Measurements from ENCODE around the gene SNX9. TPM values are rescaled to one million over a fixed set of nuclear protein-coding genes. Genes with fewer than 3 reads are reported as not detected.

Gene SNX9
- total RNA-seq, 1 experiment from 2014 or later = 31.3 TPM

GRCh38 chr6:157791450-157791849 is 31.6 kb upstream of the SNX9 start:
- H3K79me1 ChIP-seq (ENCODE audit: insufficient read depth, low read depth, low read length, poor library complexity, severe bottlenecking) = no peaks in the 10 kb centered on the region
- H3K27ac ChIP-seq (ENCODE audit: insufficient read length, low read depth, low read length) = no peak overlapping the region
- no peak overlapping the region for H4K5ac ChIP-seq (ENCODE audit: insufficient read length, low read depth, low read length)
- Mint-ChIP-seq H3K4me3 (no peak overlapping the region), H3K4me1 (no peaks in the 10 kb centered on the region), H3K9me3 (peaks cover 0 to 2% of the 10 kb centered on the region in 2 experiments; a peak in 1 of 5 replicates), H3K36me3 (ENCODE audit: insufficient read depth in 1 of 3, low read depth in 3 of 3) (peaks cover 0 to 2% (median 0%) of the 10 kb centered on the region in 3 experiments; a peak in 1 of 7 replicates), H3K27ac (no peak overlapping the region), H3K27me3 (ENCODE audit: low read depth) (peaks cover 2% of the 10 kb centered on the region; the same call in 1 of the 2 replicates)
- no peak overlapping the region for H3K56ac ChIP-seq (ENCODE audit: insufficient read length, low read depth, low read length)
- H3K9me3 ChIP-seq (ENCODE audit: control insufficient read depth, low read depth, low read length) = no peaks in the 10 kb centered on the region
- no peak overlapping the region for H2BK20ac ChIP-seq (ENCODE audit: low read depth, low read length, poor library complexity, severe bottlenecking)
- WGBS (ENCODE audit: extremely low coverage, insufficient read length, low lambda C conversion rate) = no CpG with 5 or more reads among the region's 2 CpGs
- no peak overlapping the region for H3K18ac ChIP-seq (ENCODE audit: insufficient read length, low read depth, low read length)
- no peak overlapping the region for H4K91ac ChIP-seq (ENCODE audit: insufficient read length, low read depth, low read length)
- no peak overlapping the region for H2AK5ac ChIP-seq (ENCODE audit: insufficient read length, low read length)
- H3K4me1 ChIP-seq (ENCODE audit: insufficient read depth, low read length) = no peaks in the 10 kb centered on the region; the same call in 1 of the 2 replicates
- H4K20me1 ChIP-seq (ENCODE audit: control insufficient read depth, insufficient read depth, insufficient read length) = no peaks in the 10 kb centered on the region
- no peak overlapping the region for H3K9ac ChIP-seq (ENCODE audit: extremely low read depth, insufficient read length, low read length)
- H3K4me2 ChIP-seq (ENCODE audit: insufficient read depth, insufficient read length, low read length) = no peak overlapping the region
- H3K27me3 ChIP-seq (ENCODE audit: insufficient read depth, low read length) = no peaks in the 10 kb centered on the region
- H2BK120ac ChIP-seq (ENCODE audit: low read depth, low read length, poor library complexity, severe bottlenecking) = no peak overlapping the region
- H3K23ac ChIP-seq (ENCODE audit: insufficient read length, low read depth, low read length) = no peak overlapping the region
- H2BK12ac ChIP-seq (ENCODE audit: insufficient read length, low read depth, low read length) = no peak overlapping the region
- no peak for TF ChIP-seq CTCF (conservative IDR thresholded peaks at IDR 0.05)
- H2AFZ ChIP-seq (ENCODE audit: low read length) = no peak overlapping the region
- no peak overlapping the region for H3K4ac ChIP-seq (ENCODE audit: low read depth, low read length)
- H3K14ac ChIP-seq (ENCODE audit: insufficient read depth, low read length) = no peak overlapping the region
- no peak for DNase-seq
- H3K79me2 ChIP-seq (ENCODE audit: insufficient read depth, low read length) = no peaks in the 10 kb centered on the region
- no peak overlapping the region for H3T11ph ChIP-seq (ENCODE audit: low read length)
- no peaks in the 10 kb centered on the region for H3K23me2 ChIP-seq (ENCODE audit: insufficient read length, low read depth, low read length, poor library complexity, severe bottlenecking)
- no peak overlapping the region for H4K8ac ChIP-seq (replicated peaks; ENCODE audit: insufficient read length, low read depth, low read length)
- H2BK5ac ChIP-seq (ENCODE audit: insufficient read length, low read length) = no peak overlapping the region
- no peak overlapping the region for H2BK15ac ChIP-seq (ENCODE audit: low read depth, low read length)

Measured in H9 (cell line).